Measurements from ENCODE around the gene IDH3B.
A peak's percentile ranks its signal among the peaks of the same experiment; 100 is the strongest.
"Not testable (repeated sequence)": the region's sequence is repeated elsewhere in the genome, so short reads cannot be mapped to it uniquely, and the experiment has no call there.

The IDH3B gene

DNA sequence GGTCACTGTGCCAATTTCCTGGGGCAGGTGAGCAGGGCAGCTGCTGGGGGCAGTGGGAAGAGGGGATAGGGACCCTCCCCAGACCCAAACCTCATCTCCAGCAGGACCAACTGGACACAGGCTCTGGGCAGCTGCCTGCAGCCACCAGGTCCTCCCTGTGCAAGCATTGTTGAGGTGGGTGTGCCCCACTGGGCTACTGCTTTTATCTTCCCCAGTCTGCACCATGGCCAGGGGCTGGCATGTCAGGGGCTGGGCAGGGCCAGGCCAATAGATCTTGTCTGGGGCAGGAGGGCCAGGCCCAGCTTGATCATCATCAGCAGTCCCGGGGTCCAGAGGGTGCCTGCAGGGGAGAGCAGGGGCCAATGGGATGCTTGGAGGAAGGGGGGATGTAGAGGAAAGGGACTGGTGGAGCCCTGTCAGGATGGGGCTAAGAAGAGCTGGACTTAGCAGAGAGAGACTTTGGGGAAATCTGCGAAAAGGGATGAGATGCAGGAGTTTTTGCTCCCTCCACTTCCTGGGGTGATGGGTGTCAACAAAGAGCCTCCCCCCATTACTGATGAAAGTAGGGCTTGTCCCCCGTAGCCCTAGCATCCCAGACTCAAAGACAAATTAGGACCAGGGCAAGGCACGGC is 34.3 kb upstream of the IDH3B start:
- H3K27ac Mint-ChIP-seq: no peak overlapping the region
- no peaks in the 10 kb centered on the region for H3K36me3 Mint-ChIP-seq
- no peaks in the 10 kb centered on the region for H3K9me3 Mint-ChIP-seq
- no peak for ATAC-seq
- peaks cover 74% of the 10 kb centered on the region for H3K27me3 Mint-ChIP-seq
- H3K4me3 Mint-ChIP-seq: no peak overlapping the region
- no peaks in the 10 kb centered on the region for H3K4me1 Mint-ChIP-seq

DNA sequence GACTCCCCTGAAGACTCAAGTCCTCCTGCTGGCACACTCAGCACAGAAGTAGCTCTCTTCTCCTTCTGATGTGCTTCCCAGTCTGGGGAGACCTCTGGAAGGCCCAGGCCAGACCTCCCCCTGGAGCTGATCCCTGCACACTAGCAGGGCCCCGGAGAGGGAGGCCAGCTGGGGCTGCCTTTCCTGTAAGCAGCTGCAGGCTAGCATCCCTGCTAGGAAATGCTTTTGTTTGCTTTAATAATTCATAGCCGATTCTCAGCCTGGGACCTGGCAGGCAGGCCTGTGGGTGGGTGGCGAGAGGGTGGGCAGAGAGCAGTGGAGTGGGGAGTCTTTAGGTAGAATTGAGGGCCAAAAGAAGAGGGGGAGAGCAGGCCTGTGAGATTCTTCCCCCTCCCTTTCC is 33.8 kb upstream of the IDH3B start:
- no peaks in the 10 kb centered on the region for H3K9me3 Mint-ChIP-seq
- H3K36me3 Mint-ChIP-seq: no peaks in the 10 kb centered on the region
- H3K27me3 Mint-ChIP-seq: peaks cover 74% of the 10 kb centered on the region
- H3K4me3 Mint-ChIP-seq: no peak overlapping the region
- ATAC-seq: no peak
- no peak overlapping the region for H3K27ac Mint-ChIP-seq
- no peaks in the 10 kb centered on the region for H3K4me1 Mint-ChIP-seq

DNA sequence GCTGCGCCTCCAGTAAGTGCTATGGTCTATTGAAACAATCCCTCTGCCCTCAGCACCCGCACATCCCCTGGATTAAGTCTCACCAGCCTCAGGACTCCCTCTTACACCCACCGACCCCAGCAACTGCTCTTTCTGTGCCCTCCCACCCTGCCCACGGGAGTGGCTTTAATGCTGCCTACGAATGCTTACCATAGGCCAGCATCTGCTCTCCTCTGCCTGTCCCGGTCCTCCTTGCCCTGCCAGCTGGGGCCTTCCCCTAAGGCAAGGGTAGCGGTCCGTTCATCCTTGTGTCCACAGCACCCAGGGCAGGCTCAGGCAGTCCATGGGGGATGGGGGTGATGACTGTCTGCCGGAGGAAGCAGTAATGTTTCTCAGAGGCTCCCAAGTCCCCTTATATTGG is 32.6 kb upstream of the IDH3B start:
- Mint-ChIP-seq H3K27me3 (peaks cover 74% of the 10 kb centered on the region), H3K4me1 (peaks cover 6% of the 10 kb centered on the region), H3K4me3 (no peak overlapping the region), H3K36me3 (no peaks in the 10 kb centered on the region), H3K9me3 (no peaks in the 10 kb centered on the region), H3K27ac (no peak overlapping the region)
- no peak for ATAC-seq

DNA sequence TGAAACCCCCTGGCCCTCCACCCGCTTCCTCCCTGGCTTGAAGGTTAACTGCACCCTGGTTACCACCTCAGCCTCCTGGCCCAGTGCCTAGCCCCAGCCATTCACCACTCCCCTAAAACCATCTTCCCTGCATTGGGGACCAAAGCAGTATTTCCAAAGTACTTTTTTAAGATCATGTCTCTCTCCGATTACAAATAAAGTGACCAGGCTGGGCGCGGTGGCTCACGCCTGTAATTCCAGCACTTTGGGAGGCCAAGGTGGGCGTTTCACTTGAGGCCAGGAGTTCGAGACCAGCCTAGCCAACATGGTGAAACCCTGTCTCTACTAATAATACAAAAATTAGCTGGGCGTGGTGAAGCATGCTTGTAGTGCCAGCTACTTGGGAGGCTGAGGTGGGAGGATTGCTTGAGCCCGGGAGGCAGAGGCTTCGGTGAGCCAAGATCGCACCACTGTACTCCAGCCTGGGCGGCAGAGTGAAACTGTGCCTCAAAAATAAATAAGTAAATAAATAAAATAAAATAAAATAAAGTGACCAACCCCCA is 32.0 kb upstream of the IDH3B start:
- not testable (repeated sequence) for H3K4me3 Mint-ChIP-seq, H3K9me3 Mint-ChIP-seq, H3K27ac Mint-ChIP-seq, ATAC-seq, H3K36me3 Mint-ChIP-seq
- H3K27me3 Mint-ChIP-seq: peaks cover 74% of the 10 kb centered on the region
- H3K4me1 Mint-ChIP-seq: peaks cover 12% of the 10 kb centered on the region

DNA sequence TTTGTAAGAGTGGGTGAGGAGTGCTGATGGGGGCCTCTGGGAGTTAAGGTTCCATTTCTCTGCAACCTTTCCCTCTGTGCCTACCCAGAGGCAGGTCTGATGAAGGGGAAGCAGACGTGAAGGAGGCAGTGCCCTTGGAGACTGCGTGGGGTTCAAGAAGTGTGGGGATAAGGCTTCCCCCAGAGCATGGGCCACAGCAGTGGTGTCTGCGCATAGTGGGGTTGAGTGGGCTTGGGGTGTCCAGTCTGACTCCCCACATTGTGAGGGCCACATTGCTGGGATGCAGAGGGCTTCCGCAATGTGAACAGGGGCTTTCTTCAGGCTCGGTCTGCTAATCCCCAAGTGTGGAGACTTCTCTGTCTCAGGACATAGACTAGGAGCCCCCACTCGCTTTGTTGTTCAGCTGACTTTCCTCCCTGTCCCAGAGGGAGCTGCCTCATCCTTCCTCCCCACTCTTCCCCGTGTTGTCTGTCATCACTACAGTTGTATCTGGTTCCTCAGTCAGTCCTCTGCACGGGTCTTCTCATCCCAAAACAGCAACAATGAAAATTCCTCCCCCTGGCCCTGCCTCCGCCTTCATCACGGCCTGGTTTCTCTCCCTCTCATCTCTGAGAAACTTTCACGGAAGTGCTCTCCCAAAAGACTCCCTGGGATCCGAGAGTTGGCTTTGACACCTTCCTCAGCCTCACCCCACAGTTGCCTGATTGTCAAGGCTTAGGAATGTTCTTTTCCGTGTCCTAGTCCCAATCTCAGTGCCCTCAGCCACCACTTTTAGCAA is 31.4 kb upstream of the IDH3B start:
- H3K4me3 Mint-ChIP-seq: no peak overlapping the region
- H3K27me3 Mint-ChIP-seq: peaks cover 74% of the 10 kb centered on the region
- H3K27ac Mint-ChIP-seq: no peak overlapping the region

DNA sequence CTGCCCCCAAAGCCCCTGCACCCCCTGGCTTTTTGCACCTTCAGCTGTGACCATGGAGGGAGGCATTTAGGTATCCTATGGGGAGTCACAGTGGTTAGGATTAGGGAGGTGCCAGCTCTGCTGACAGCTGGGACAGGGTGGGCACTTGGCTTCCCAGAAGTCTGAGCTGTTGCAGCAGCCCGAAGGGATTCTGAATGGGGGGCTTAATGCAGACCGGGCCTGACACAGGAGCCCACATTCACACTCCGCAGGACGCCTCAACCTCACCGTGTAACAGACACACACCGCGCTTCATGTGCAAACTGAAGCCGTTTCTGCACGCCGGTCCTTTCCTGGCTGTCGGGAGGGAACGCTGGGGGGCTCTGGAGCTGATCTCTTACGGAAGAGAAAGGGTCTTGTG is 30.5 kb upstream of the IDH3B start:
- Mint-ChIP-seq H3K36me3 (no peaks in the 10 kb centered on the region), H3K27ac (no peak overlapping the region), H3K9me3 (no peaks in the 10 kb centered on the region), H3K27me3 (peaks cover 77% of the 10 kb centered on the region), H3K4me1 (peaks cover 12% of the 10 kb centered on the region), H3K4me3 (no peak overlapping the region)
- ATAC-seq: no peak

More for the DNA sequence above, 31.4 kb upstream of the IDH3B start:
- Mint-ChIP-seq H3K4me1 (peaks cover 12% of the 10 kb centered on the region), H3K36me3 (no peaks in the 10 kb centered on the region), H3K9me3 (no peaks in the 10 kb centered on the region)
- ATAC-seq: no peak

DNA sequence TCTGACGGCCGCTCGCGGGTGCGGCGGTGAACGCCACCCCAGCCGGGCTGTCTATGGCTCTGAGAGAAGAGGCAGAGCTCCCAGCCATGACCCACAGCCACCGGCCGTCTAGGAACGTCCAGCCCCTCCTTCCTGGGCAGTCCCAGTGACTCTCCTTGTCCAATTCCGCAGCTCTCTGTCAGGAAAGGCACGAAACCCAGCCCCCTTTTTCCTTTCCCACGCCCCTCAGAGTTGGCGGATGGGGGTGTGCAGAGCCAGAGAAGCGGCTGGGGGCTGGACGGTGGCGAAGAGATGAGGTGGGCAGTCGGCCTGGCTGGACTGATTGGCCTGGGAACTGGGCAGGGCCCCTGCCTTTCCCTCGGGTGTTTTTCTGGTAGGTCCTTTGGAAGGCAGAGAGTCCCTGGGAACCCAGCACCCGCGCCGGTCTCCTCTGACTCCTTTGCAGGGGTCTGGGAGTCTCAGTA is 30.0 kb upstream of the IDH3B start:
- H3K27ac Mint-ChIP-seq: no peak overlapping the region
- peaks cover 82% of the 10 kb centered on the region for H3K27me3 Mint-ChIP-seq
- no peak overlapping the region for H3K4me3 Mint-ChIP-seq
- no peaks in the 10 kb centered on the region for H3K9me3 Mint-ChIP-seq
- no peak for ATAC-seq
- no peaks in the 10 kb centered on the region for H3K36me3 Mint-ChIP-seq
- peaks cover 12% of the 10 kb centered on the region for H3K4me1 Mint-ChIP-seq

DNA sequence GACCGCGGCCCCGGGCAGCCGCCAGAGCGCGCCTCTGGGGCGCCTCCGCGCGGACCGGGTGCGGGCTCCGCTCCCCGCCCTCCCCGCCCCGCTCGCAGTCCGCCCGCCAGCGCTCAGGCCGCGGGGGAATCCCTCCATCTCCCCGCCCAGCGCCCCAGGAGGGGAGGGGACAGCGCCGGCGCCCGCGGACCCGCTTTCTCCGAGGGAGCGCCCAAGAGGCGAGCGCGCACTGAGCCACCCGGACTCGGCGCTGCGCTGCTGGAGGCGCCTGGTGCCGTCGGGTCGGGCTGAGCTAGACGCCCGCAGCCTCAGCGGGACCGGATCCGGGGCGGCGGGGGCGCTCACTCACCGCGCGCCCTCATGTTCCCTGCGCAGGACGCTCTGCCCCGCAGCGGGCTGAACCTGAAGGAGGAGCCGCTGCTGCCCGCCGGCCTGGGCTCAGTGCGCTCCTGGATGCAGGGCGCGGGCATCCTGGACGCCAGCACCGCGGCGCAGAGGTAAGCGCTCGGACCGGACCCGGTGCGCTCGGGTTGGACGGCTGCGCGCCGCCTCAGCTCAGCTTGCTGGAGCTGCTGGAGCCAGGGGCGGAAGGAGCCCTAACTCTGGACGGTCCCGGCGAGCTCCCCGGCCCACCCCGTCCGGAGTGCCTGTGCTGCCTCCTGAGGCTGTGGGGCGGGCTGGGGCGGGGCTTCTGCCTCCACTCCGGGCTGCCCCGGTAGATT is 29.4 kb upstream of the IDH3B start:
- Mint-ChIP-seq H3K4me3 (peak overlapping the region; percentile 21), H3K9me3 (no peaks in the 10 kb centered on the region), H3K27ac (no peak overlapping the region), H3K4me1 (peaks cover 13% of the 10 kb centered on the region), H3K36me3 (no peaks in the 10 kb centered on the region), H3K27me3 (peaks cover 84% of the 10 kb centered on the region)
- peak; percentile 34 for ATAC-seq

DNA sequence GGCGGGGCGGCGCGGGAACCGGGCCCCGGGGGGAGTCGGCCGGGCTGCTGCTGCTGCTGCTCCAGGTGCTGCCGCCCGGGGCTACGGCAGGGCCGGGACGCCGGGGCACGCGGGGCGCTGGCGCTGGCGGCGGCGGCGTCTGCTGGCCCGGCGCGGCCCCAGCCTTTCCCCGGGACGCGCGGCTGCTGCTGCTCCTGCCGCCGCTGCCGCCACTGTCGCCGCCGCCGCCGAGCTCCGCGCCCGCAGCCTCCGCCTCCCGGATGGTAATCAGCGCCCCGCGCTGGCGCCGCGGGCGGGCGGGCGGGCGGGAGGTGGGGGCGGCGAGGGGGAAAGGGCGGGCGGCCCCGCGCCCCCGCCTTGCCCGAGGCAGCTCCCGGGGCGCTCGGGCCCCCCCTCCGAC is 28.9 kb upstream of the IDH3B start:
- Mint-ChIP-seq H3K4me1 (peaks cover 19% of the 10 kb centered on the region), H3K27ac (no peak overlapping the region), H3K9me3 (no peaks in the 10 kb centered on the region), H3K4me3 (no peak overlapping the region), H3K27me3 (peaks cover 84% of the 10 kb centered on the region), H3K36me3 (no peaks in the 10 kb centered on the region)
- ATAC-seq: peak; percentile 34

DNA sequence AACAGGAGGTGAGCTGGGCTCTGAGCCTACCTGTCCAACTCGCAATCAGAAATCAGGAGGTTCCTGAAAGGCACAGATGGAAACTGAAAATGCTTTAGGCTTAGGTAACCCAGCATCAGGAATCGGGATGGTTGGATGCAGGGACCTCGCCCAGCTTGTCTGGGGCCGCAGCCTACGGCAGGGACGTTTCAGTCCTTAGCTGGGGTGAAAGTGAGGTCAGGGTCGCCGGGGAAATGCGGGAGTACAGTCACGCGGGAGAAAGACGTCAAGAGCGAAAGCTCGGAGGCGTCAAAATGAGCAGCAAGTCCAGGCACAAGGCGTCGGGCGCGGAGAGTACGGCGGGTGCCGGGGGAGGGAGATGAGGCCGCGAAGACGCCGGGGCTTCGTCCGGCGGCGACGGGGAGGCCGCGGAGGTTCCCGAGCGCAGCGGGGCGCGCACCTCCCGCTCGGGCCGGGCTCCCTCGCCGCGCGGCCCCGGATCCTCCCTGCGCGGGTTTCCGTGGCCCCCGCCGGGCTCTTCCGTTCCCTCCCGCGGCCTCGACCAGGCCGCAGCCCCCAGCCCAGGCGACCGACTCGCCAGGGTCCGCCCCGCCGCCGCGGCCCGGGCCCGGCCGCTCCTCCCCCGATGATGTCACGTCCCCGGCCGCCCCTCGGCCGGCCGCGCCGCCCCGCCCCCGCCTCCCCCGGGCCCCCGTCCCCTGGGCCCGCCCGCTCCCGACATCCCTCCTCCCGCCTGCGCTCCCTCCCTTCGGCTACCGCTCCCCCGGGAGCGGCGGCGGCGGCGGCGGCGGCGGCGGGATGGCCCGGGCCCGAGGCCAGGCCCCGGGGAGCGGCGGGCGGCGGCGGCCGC is 28.2 kb upstream of the IDH3B start, which contains the start of gene EBF4:
EBF4 (plus strand) TSS at position 745 of the 850 bp plus-strand sequence. CDS start 866 bp downstream, outside the sequence.
- H3K27me3 Mint-ChIP-seq: peaks cover 84% of the 10 kb centered on the region
- peak within 1 kb of the TSS; percentile 82 for H3K4me3 Mint-ChIP-seq
- H3K36me3 Mint-ChIP-seq: no peaks in the 10 kb centered on the region
- peaks cover 19% of the 10 kb centered on the region for H3K4me1 Mint-ChIP-seq
- peak; percentile 51 for ATAC-seq
- H3K9me3 Mint-ChIP-seq: no peaks in the 10 kb centered on the region
- H3K27ac Mint-ChIP-seq: peak within 1 kb of the TSS; percentile 75

DNA sequence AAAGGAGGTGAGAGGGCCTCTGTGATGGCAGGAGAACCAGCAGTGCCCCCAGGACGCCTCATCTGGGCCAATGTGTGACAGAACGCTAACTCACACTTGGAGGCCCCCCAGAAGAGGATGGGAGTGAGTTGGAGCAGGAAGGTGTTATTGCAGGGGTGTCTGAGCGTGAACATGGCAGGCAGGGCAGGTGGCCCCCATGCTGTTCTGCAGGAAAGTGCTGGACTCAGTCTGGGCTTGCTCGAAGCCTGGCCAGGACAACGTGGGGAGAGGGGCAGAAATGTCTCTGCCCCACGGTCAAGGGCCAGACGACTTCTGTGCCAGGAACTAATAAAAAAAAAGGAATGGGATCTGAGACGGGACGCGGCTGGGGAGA is 27.6 kb upstream of the IDH3B start:
- H3K27me3 Mint-ChIP-seq: peaks cover 81% of the 10 kb centered on the region
- H3K36me3 Mint-ChIP-seq: no peaks in the 10 kb centered on the region
- ATAC-seq: no peak
- no peaks in the 10 kb centered on the region for H3K9me3 Mint-ChIP-seq
- peak overlapping the region; percentile 75 for H3K27ac Mint-ChIP-seq
- peak overlapping the region; percentile 82 for H3K4me3 Mint-ChIP-seq
- H3K4me1 Mint-ChIP-seq: peaks cover 19% of the 10 kb centered on the region

DNA sequence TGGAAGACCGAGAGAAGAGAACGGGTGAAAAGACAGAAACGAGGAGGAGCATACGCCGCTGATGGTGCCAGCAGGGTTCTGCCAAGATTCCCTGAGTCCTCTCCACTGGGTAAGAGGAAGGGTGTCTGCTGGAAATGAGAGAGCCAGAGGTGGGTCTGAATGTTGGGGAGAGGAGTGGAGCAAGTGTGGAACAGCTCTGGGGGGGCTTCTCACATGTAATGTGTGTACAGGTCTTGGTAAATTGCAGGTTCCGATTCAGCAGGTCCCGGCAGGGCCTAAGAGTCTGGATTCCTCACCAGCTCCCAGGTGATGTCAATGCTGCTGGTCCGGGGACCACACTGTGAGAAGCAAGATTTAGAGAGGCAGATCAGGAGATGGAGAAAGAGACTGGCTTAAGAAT is 27.1 kb upstream of the IDH3B start:
- no peak for ATAC-seq
- peaks cover 19% of the 10 kb centered on the region for H3K4me1 Mint-ChIP-seq
- H3K4me3 Mint-ChIP-seq: peak overlapping the region; percentile 82
- H3K27ac Mint-ChIP-seq: peak overlapping the region; percentile 75
- peaks cover 75% of the 10 kb centered on the region for H3K27me3 Mint-ChIP-seq
- no peaks in the 10 kb centered on the region for H3K36me3 Mint-ChIP-seq
- no peaks in the 10 kb centered on the region for H3K9me3 Mint-ChIP-seq

DNA sequence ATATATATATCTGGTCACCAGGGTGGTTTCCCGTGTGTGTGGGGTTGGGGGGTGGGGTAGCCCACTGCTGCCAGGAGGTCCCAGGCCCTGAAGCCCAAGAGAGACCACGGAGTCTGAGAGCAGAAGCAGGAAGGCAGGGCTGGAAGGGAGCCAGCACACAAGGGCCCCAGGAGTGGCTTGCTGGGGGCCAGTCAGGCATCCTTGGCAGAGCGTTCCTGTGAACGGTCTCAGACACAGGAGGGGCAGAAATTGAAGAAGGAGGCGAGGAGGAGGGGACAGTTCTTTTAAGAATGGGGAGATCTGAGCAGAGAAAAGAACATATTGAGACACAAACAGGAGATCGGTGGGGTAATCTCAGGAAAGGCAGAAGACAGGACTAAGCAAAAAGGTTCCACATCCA is 26.7 kb upstream of the IDH3B start:
- peak overlapping the region; percentile 82 for H3K4me3 Mint-ChIP-seq
- H3K36me3 Mint-ChIP-seq: no peaks in the 10 kb centered on the region
- peaks cover 19% of the 10 kb centered on the region for H3K4me1 Mint-ChIP-seq
- no peak for ATAC-seq
- peaks cover 71% of the 10 kb centered on the region for H3K27me3 Mint-ChIP-seq
- H3K9me3 Mint-ChIP-seq: no peaks in the 10 kb centered on the region
- H3K27ac Mint-ChIP-seq: no peak overlapping the region

DNA sequence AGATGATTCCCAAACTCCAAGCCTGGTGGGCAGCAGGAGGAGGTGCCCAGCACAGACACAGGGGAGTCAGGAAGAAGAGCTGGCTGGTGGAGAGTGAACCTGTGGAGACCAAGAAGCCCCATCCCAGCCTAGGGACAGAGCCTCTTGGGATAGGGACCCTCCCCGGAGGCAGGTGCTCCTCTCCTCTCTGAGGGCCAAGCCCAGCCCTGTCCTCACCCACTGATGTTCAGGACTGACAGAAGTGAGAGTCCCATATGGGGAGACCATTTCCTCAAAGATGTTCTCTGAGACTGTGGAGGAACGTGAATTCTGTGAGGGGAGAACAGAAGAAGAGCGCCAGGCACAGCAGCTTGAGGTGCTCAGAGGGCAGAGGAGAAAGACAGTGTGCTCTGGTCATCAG is 26.2 kb upstream of the IDH3B start:
- Mint-ChIP-seq H3K4me1 (peaks cover 19% of the 10 kb centered on the region), H3K27me3 (peaks cover 66% of the 10 kb centered on the region), H3K27ac (no peak overlapping the region), H3K36me3 (no peaks in the 10 kb centered on the region), H3K9me3 (no peaks in the 10 kb centered on the region), H3K4me3 (no peak overlapping the region)
- ATAC-seq: no peak
